Measurements from ENCODE around the gene EHBP1L1.

The EHBP1L1 gene

GRCh38 chr11:65571420-65571819 is 4.4 kb upstream of the EHBP1L1 start:
- DNase-seq (ENCODE audit: low read depth) = no peak
- no peak for TF ChIP-seq CTCF (conservative IDR thresholded peaks at IDR 0.05; ENCODE audit: control insufficient read depth, insufficient read depth, low read depth, low read length)
- peak overlapping the region; percentile 87 for H3K4me3 ChIP-seq (ENCODE audit: control insufficient read depth, low read depth, low read length)

GRCh38 chr11:65571940-65572339 is 3.9 kb upstream of the EHBP1L1 start:
- TF ChIP-seq CTCF (conservative IDR thresholded peaks at IDR 0.05; ENCODE audit: control insufficient read depth, insufficient read depth, low read depth, low read length) = peak; percentile 40
- H3K4me3 ChIP-seq (ENCODE audit: control insufficient read depth, low read depth, low read length) = peak overlapping the region; percentile 87
- peak; percentile 58 for DNase-seq (ENCODE audit: low read depth)

- DNase-seq (ENCODE audit: low read depth) = peak; percentile 77
- H3K4me3 ChIP-seq (ENCODE audit: control insufficient read depth, low read depth, low read length) = peak within 1 kb of the TSS; percentile 87
Measured at GRCh38 chr11:65572356-65573051, 3.3 kb upstream of the EHBP1L1 start, which contains the start of gene FAM89B. Gene FAM89B, plus strand, starts transcription at chr11:65572538. Its CDS starts 132 bp downstream, at chr11:65572670.

GRCh38 chr11:65573391-65574079 is 2.3 kb upstream of the EHBP1L1 start:
- no peak for TF ChIP-seq CTCF (conservative IDR thresholded peaks at IDR 0.05; ENCODE audit: control insufficient read depth, insufficient read depth, low read depth, low read length)
- no peak for DNase-seq (ENCODE audit: low read depth)
- H3K4me3 ChIP-seq (ENCODE audit: control insufficient read depth, low read depth, low read length) = peak overlapping the region; percentile 87

More at GRCh38 chr11:65572356-65573051, 3.3 kb upstream of the EHBP1L1 start, which contains the start of gene FAM89B:
- TF ChIP-seq CTCF (conservative IDR thresholded peaks at IDR 0.05; ENCODE audit: control insufficient read depth, insufficient read depth, low read depth, low read length) = no peak

- peak; percentile 39 for TF ChIP-seq CTCF (conservative IDR thresholded peaks at IDR 0.05; ENCODE audit: control insufficient read depth, insufficient read depth, low read depth, low read length)
- H3K4me3 ChIP-seq (ENCODE audit: control insufficient read depth, low read depth, low read length) = peak overlapping the region; percentile 39
- peak; percentile 94 for DNase-seq (ENCODE audit: low read depth)
Measured at GRCh38 chr11:65574109-65574810, 1.6 kb upstream of the EHBP1L1 start.

- peak; percentile 25 for DNase-seq (ENCODE audit: low read depth)
- peak overlapping the region; percentile 39 for H3K4me3 ChIP-seq (ENCODE audit: control insufficient read depth, low read depth, low read length)
- TF ChIP-seq CTCF (conservative IDR thresholded peaks at IDR 0.05; ENCODE audit: control insufficient read depth, insufficient read depth, low read depth, low read length) = no peak
Measured at GRCh38 chr11:65574811-65575567, 864 bp upstream of the EHBP1L1 start.
